Activated CD4-positive, alpha-beta T cell treated with anti-CD3 and anti-CD28 coated beads, Interleukin-2, amount 50 U/mL, for 16 hours (primary cell): Measurements from ENCODE around the gene LHPP.

Experiments
- DNase-seq: peaks from one replicate; pipeline ENCODE4 v3.0.0-alpha.2; 2020

LHPP gene

GRCh38 chr10:124500757-124501156 lies 39.1 kb downstream of the LHPP start:
- DNase-seq = peak; percentile 51

- no peak for DNase-seq
Observed at GRCh38 chr10:124504711-124505110, 43.1 kb downstream of the LHPP start.

- no peak for DNase-seq
Observed at GRCh38 chr10:124505279-124505678, 43.7 kb downstream of the LHPP start.

- DNase-seq = no peak
Observed at GRCh38 chr10:124508070-124508667, 46.5 kb downstream of the LHPP start.

- DNase-seq = no peak
Observed at GRCh38 chr10:124508907-124509454, 47.4 kb downstream of the LHPP start.

GRCh38 chr10:124509880-124510632 lies 48.4 kb downstream of the LHPP start:
- DNase-seq = no peak

GRCh38 chr10:124510759-124511158 lies 49.1 kb downstream of the LHPP start:
- no peak for DNase-seq

GRCh38 chr10:124511205-124512039 lies 49.8 kb downstream of the LHPP start:
- no peak for DNase-seq

GRCh38 chr10:124512040-124512428 lies 50.4 kb downstream of the LHPP start:
- no peak for DNase-seq

- no peak for DNase-seq
Observed at GRCh38 chr10:124512600-124512999, 51.0 kb downstream of the LHPP start.

GRCh38 chr10:124515244-124515970 lies 53.8 kb downstream of the LHPP start:
- DNase-seq = no peak

GRCh38 chr10:124516181-124516580 lies 54.6 kb downstream of the LHPP start:
- no peak for DNase-seq

- no peak for DNase-seq
Observed at GRCh38 chr10:124516746-124517397, 55.2 kb downstream of the LHPP start.

GRCh38 chr10:124517461-124517860 lies 55.8 kb downstream of the LHPP start:
- DNase-seq = no peak

- DNase-seq = no peak
Observed at GRCh38 chr10:124517931-124518330, 56.3 kb downstream of the LHPP start.

GRCh38 chr10:124518366-124518765 lies 56.7 kb downstream of the LHPP start:
- no peak for DNase-seq

- DNase-seq = no peak
Observed at GRCh38 chr10:124520558-124521428, 59.2 kb downstream of the LHPP start.

- no peak for DNase-seq
Observed at GRCh38 chr10:124521429-124521871, 59.8 kb downstream of the LHPP start.

- no peak for DNase-seq
Observed at GRCh38 chr10:124522131-124522932, 60.7 kb downstream of the LHPP start.
